Aorta (tissue), 5 donors: ENCODE results near the gene ANKRD6. TPM values are rescaled to one million over a fixed set of nuclear protein-coding genes. Genes with fewer than 3 reads are reported as not detected.
"Not testable (repeated sequence)": the region's sequence is repeated elsewhere in the genome, so short reads cannot be mapped to it uniquely, and the experiment has no call there.

ENCODE experiments used
- ATAC-seq: fragments of 200-7000 bp; cut with Tn5 transposase; one replicate; pipeline ENCODE4 v1.9.1; 2022; ENCODE audit warnings: moderate library complexity; ENCODE audit not compliant: low FRiP score
- DNase-seq, 2 donors: peaks; one replicate each; pipeline ENCODE4 v3.0.0-alpha.2; 2020
- H3K27ac ChIP-seq, 2 donors: one replicate each; pipeline ENCODE4 v1.5.1; 2013; ENCODE audit warnings: low read length in 2 of 2, mild to moderate bottlenecking in 2 of 2, moderate library complexity in 2 of 2, control low read depth in 1 of 2, inconsistent platforms in 1 of 2, low read depth in 1 of 2
- H3K27me3 ChIP-seq, 2 donors: one replicate each; pipeline ENCODE4 v1.6.1; 2013; ENCODE audit warnings: control low read depth in 1 of 2, low read length in 1 of 2, mild to moderate bottlenecking in 1 of 2, moderate library complexity in 1 of 2; ENCODE audit not compliant: insufficient read depth in 2 of 2, control insufficient read depth in 1 of 2
- H3K36me3 ChIP-seq, 2 donors: one replicate each; pipeline ENCODE4 v1.6.1; 2013; ENCODE audit warnings: control low read depth in 1 of 2, low read length in 1 of 2, mild to moderate bottlenecking in 1 of 2; ENCODE audit not compliant: insufficient read depth in 2 of 2, control insufficient read depth in 1 of 2
- H3K4me1 ChIP-seq, 2 donors: one replicate each; pipeline ENCODE4 v1.6.1; 2013; ENCODE audit warnings: low read length in 2 of 2, control low read depth in 1 of 2, mild to moderate bottlenecking in 1 of 2, moderate library complexity in 1 of 2; ENCODE audit not compliant: insufficient read depth in 2 of 2, control insufficient read depth in 1 of 2
- H3K4me3 ChIP-seq, 2 donors: one replicate each; pipeline ENCODE4 v1.5.1; 2013; ENCODE audit warnings: low read length in 2 of 2, control low read depth in 1 of 2, mild to moderate bottlenecking in 1 of 2
- H3K9me3 ChIP-seq: one replicate; pipeline ENCODE4 v1.6.1; 2013; ENCODE audit warnings: mild to moderate bottlenecking, low read length; ENCODE audit not compliant: control insufficient read depth
- WGBS, 2 donors: extraction: QIAGEN DNeasy Blood & Tissue Kit; methylation state at CpG; one replicate each; pipeline ENCODE4 v1.1.7; 2013; 5-methylcytosine and 5-hydroxymethylcytosine counted together
- intact Hi-C, 2 donors: fragments of 100-400 bp; cut with DNase I; formaldehyde crosslinking; loops; one replicate each; pipeline versions ENCODE4 v1.14.2 to v1.15.0; 2022
- polyA plus RNA-seq, 2 donors: library from polyadenylated mRNA; stranded (reverse); fragments of 200-250 nt; gene quantifications; one replicate each; pipeline ENCODE4 v1.2.3, GENCODE V29; 2013
- total RNA-seq, 2 donors: library from RNA; stranded (reverse); fragmentation: NEBNext Ultra II Directional; extraction: Animal tissue kit (Norgen Biotek cat#: 25700); gene quantifications; one replicate each; pipeline ENCODE4 v1.2.1, GENCODE V29; 2021
- donor health status: healthy with polysubstance abuse.
- donor health status: Bipolar disorder and iron deficiency.
- donor health status: DM: no; HTN: no; CAD: no.
- donor health status: DM: no; HTN: no; CAD: no.
- donor health status: DM: yes; HTN: yes; CAD: no.

Gene ANKRD6
- total and polyA plus RNA-seq, 4 donors, result 21.4 to 45.9 (median 32.5) TPM

DNA sequence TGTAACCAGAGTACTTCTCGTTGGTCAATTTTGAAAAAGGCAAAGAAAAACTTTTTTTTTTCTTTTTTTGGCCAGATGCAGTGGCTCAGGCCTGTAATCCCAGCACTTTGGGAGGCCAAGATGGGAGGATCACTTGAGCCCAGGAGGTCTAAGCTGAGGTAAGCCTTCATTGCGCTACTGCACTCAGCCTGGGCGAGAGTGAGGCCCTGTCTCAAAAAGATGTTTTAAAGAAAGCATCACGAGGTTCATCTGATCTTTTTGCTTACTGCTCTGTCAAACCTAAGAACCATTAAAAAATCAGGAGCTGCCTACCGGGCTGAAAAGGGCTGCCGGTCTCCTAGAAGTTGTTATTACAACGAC, 205.0 kb downstream of the ANKRD6 start:
- no peaks in the 10 kb centered on the region for H3K4me1 ChIP-seq
- ATAC-seq, result peak; percentile 27
- no peak for DNase-seq
- no peaks in the 10 kb centered on the region for H3K36me3 ChIP-seq
- intact Hi-C loops, result no loop called here
- no peaks in the 10 kb centered on the region for H3K9me3 ChIP-seq
- peak overlapping the region; percentile 52 to 74 for H3K27ac ChIP-seq
- H3K27me3 ChIP-seq, result no peaks in the 10 kb centered on the region
- 9 to 13% methylated on average over 7 of the region's 7 CpGs for WGBS, 2 donors
- peak overlapping the region; percentile 29 to 69 for H3K4me3 ChIP-seq

DNA sequence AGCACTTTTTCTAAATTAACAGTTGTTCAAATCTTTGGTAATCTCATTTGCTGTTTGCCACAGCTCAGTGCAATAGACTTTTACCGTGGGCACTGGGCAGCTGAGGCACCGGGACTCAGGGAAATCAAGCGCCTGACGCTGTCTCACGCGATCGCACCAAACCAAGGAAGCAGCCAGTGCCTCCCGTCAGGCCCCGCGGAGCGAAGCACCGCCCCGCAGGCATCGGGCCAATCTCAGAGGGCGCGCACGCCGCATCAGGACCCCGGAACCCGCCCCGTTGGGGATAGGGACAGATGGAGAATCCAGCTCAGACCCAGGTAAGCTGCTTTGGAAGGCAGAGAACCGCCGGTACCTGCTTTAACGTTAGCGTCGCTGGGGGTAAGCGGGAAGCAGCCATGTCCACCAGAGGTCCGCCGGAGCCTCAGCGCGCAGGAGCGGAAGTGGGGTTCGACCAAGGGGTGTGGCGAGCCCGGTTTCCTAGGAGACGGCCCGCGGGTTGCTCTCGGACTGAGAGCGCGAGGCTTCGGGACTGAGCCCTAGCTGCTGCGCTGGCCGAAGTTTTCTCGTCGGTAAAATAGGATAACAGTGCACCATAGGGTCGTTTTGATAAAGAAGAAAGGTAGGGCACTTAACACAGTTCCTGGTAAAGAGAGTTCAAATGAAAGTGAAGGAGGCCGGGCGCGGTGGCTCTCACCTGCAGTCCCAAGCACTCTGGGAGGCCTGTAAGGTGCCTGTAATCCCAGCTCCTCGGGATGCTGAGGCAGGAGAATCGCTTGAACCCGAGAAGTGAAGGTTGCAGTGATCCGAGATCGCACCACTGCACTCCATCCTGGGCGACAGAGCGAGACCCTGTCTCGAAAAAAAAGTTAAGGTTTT, 205.6 kb downstream of the ANKRD6 start, which contains the start of gene LYRM2:
Gene LYRM2, minus strand, starts transcription at position 428 of the 876 bp plus-strand sequence. Its CDS starts 31 bp downstream, at position 397.
- Histone ChIP-seq H3K36me3 (peaks cover 0 to 3% of the 10 kb centered on the region in 2 donors), H3K9me3 (no peaks in the 10 kb centered on the region), H3K4me1 (no peaks in the 10 kb centered on the region), H3K4me3 (peak within 1 kb of the TSS; percentile 32 to 69), H3K27me3 (no peaks in the 10 kb centered on the region), H3K27ac (peak within 1 kb of the TSS; percentile 52 to 74)
- 3% methylated on average over 58 of the region's 58 CpGs for whole genome bisulfite sequencing, 2 donors
- intact Hi-C loops, result no loop called here
- ATAC-seq (peak; percentile 100), DNase-seq (peak; percentile 98)

DNA sequence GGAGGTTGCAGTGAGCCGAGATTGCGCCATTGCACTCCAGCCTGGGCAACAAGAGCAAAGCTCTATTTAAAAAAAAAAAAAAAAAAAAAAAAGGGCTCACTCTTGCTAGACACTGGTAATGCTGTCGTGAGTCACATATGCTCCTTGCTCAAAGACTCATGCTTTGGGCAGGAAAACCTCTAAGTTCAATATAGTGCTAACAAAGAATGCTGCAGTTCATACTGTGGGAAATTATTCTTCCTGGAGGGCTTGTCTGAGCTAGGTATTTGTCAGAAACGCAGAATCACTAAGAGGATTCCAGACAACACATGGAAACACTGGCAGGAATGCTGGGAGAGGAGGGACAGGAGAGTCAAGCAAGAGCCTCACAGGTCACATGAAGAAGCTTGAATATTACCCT, 207.9 kb downstream of the ANKRD6 start:
- H3K36me3 ChIP-seq, result peaks cover 3 to 5% of the 10 kb centered on the region in 2 donors

DNA sequence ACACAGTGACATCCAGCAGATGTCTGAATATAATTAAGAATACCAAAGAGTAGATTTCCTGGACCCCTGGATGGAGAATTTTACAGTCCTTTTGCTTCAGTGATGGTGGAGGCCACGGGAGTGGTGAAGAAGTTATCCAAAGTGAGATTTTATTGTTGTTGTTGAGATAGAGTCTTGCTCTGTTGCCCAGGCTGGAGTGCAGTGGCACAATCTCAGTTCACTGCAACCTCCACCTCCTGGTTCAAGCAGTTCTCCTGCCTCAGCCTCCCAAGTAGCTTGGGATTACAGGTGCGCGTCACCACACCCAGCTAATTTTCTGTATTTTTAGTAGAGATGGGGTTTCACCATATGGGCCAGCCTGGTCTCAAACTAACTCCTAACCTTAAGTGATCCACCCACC, 208.6 kb downstream of the ANKRD6 start:
- DNase-seq, ATAC-seq, H3K36me3 ChIP-seq, H3K27ac ChIP-seq, H3K27me3 ChIP-seq, H3K4me3 ChIP-seq, H3K4me1 ChIP-seq, intact Hi-C loops, H3K9me3 ChIP-seq: not testable (repeated sequence)
- WGBS, 2 donors, result 98 to 99% methylated on average over 3 of the region's 3 CpGs

More for the DNA sequence above, 207.9 kb downstream of the ANKRD6 start:
- no peak for ATAC-seq
- Histone ChIP-seq H3K4me3 (no peak overlapping the region), H3K27me3 (no peaks in the 10 kb centered on the region), H3K9me3 (no peaks in the 10 kb centered on the region), H3K4me1 (no peaks in the 10 kb centered on the region), H3K27ac (no peak overlapping the region)
- WGBS, 2 donors, result 87 to 93% methylated on average over 4 of the region's 4 CpGs
- intact Hi-C loops, result no loop called here
- no peak for DNase-seq

DNA sequence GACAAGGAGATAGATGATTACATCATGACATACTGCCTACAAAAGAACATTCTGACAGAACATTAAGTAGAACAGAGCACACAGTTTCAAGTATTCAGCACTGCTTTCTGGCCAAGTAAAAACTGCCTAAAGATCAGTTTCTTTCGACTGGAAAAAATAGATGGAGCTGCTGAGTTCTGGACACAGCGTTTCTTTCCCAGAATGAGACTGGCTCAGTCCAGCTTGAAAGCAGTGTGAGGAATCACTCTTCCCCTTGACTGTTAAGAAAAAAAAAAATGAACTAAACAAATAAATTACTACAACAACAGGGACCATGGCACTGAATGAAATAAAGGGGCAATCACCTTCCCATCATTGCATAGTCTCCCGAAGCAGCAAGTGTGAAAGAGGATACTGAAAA, 210.0 kb downstream of the ANKRD6 start:
- DNase-seq (no peak), ATAC-seq (no peak)
- no peak overlapping the region for H3K27ac ChIP-seq
- H3K36me3 ChIP-seq, result peaks cover 6 to 8% of the 10 kb centered on the region in 2 donors
- no peaks in the 10 kb centered on the region for H3K27me3 ChIP-seq
- no peak overlapping the region for H3K4me3 ChIP-seq
- H3K4me1 ChIP-seq, result no peaks in the 10 kb centered on the region
- intact Hi-C loops, result no loop called here
- 54 to 64% methylated on average over 3 of the region's 3 CpGs for WGBS, 2 donors
- H3K9me3 ChIP-seq, result no peaks in the 10 kb centered on the region

DNA sequence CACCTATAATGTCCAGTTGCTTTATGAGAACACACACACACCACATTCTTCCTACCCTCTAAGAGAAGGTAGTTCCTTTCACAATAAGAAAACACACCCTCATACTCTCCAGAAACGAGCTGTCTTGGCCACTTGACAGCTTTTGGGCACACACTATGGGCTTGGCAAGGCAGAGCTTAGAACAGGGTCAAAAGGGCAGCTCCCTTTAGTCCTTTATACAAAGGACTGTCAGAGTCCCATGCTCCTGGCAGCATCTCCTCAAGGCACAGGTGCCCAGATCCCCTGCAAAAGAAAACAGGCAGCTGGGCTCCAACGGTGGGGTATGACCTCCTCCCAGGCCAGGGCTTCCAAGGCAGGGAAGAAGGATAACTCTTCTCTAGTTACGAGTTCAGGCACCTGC, 210.5 kb downstream of the ANKRD6 start:
- H3K36me3 ChIP-seq, result peaks cover 6 to 8% of the 10 kb centered on the region in 2 donors
- ATAC-seq (no peak), DNase-seq (no peak)
- no peak overlapping the region for H3K27ac ChIP-seq
- no peak overlapping the region for H3K4me3 ChIP-seq
- no peaks in the 10 kb centered on the region for H3K27me3 ChIP-seq
- H3K4me1 ChIP-seq, result no peaks in the 10 kb centered on the region
- 43 to 48% methylated on average over 3 of the region's 3 CpGs for WGBS, 2 donors
- intact Hi-C loops, result no loop called here
- no peaks in the 10 kb centered on the region for H3K9me3 ChIP-seq

DNA sequence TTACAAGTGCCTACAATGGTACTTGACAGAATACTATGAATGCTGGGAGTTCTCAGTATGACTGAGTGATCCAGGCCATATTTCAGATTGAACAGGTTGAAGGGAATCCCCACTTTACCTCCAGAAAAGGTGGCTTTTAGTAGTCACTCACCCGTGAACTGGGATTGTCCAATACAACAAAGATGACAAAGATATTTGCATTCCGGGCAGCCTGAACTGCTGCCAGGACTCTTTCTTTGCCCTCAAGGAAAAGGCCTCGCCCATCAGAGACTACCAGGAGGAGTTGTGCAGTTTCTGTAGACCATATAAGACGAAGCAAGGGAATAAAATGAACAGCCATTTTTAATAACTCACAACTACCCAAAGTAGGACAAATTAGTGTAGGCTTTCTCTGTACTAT, 211.9 kb downstream of the ANKRD6 start:
- Histone ChIP-seq H3K27ac (no peak overlapping the region), H3K4me3 (no peak overlapping the region), H3K27me3 (no peaks in the 10 kb centered on the region), H3K9me3 (no peaks in the 10 kb centered on the region), H3K4me1 (no peaks in the 10 kb centered on the region), H3K36me3 (peaks cover 6 to 8% of the 10 kb centered on the region in 2 donors)
- WGBS, 2 donors, result 79 to 81% methylated on average over 4 of the region's 4 CpGs
- intact Hi-C loops, result no loop called here
- ATAC-seq (no peak), DNase-seq (no peak)

DNA sequence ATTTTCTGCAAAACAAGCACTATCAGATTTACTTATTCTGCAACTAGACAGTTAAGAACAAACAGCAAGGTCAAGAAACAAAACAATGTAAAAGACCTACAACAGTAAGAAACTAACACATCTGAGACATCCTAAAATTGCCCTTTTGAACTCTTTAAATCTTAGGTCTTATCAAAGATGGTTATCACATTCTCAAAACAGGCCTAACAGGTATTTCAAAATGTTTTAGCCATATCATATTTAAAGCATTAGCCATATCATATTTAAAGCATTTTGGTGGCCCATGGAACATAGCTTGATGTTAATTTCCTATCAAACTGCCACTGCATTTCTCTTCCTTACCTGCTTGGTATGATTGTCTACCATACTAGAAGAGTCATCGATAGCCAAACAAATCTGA, 216.7 kb downstream of the ANKRD6 start:
- intact Hi-C loops, result no loop called here
- no peaks in the 10 kb centered on the region for H3K9me3 ChIP-seq
- no peaks in the 10 kb centered on the region for H3K4me1 ChIP-seq
- no peak for ATAC-seq
- H3K4me3 ChIP-seq, result no peak overlapping the region
- H3K36me3 ChIP-seq, result peaks cover 6 to 10% of the 10 kb centered on the region in 2 donors
- no peak overlapping the region for H3K27ac ChIP-seq
- DNase-seq, result no peak
- H3K27me3 ChIP-seq, result no peaks in the 10 kb centered on the region
- WGBS, 2 donors, result 98 to 100% methylated on average over 1 of the region's 1 CpG

DNA sequence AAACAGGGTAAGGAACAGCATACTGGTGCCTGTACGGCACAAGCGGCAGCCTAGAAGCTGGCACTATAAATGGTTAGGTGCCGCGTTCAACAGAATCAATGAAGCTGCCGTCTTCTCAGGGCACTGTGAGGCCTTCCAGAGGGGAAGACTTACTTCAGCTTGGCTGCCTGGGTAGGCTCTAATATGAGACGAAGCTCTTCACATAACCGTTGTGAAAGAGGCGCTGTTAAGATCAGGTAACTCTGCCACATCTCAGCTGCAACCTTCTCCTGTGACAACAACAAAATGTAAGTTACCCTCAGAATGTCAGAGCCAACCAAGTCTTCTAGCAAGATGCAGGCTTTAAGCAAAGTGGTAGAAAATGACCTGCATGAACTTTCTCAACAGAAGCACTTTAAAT, 217.6 kb downstream of the ANKRD6 start:
- Histone ChIP-seq H3K9me3 (no peaks in the 10 kb centered on the region), H3K27ac (no peak overlapping the region), H3K4me1 (no peaks in the 10 kb centered on the region), H3K4me3 (no peak overlapping the region), H3K36me3 (peaks cover 7 to 10% of the 10 kb centered on the region in 2 donors), H3K27me3 (no peaks in the 10 kb centered on the region)
- intact Hi-C loops, result no loop called here
- ATAC-seq (no peak), DNase-seq (no peak)
- 87 to 94% methylated on average over 8 of the region's 8 CpGs for WGBS, 2 donors
